Tibial nerve (tissue), 4 donors: ENCODE results near the gene DCAF10. TPM values are rescaled to one million over a fixed set of nuclear protein-coding genes. Genes with fewer than 3 reads are reported as not detected.

Experiments used
- DNase-seq, 2 donors: peaks; one replicate each; pipeline ENCODE4 v3.0.0-alpha.2; 2019; ENCODE audit warnings: low spot score in 2 of 2
- H3K27ac ChIP-seq, 4 donors: fragments of 200-600 bp; sonication (generic) in 3 of 4; one replicate each; pipeline ENCODE4 v1.5.1; 2017 to 2019; ENCODE audit warnings: mild to moderate bottlenecking in 1 of 4
- H3K27me3 ChIP-seq, 2 donors: fragments of 200-600 bp; sonication (generic) in 1 of 2; one replicate each; pipeline versions ENCODE4 v1.5.1 to v1.6.0; 2017 to 2019
- H3K36me3 ChIP-seq, 3 donors: fragments of 200-600 bp; sonication (generic); one replicate each; pipeline ENCODE4 v1.5.1; 2018 to 2019
- H3K4me1 ChIP-seq, 4 donors: fragments of 200-600 bp; sonication (generic) in 3 of 4; one replicate each; pipeline ENCODE4 v1.5.1; 2017 to 2019
- H3K4me3 ChIP-seq, 4 donors: fragments of 200-600 bp; sonication (generic) in 3 of 4; one replicate each; pipeline ENCODE4 v1.5.1; 2017 to 2019; ENCODE audit warnings: mild to moderate bottlenecking in 1 of 4, moderate library complexity in 1 of 4
- H3K9me3 ChIP-seq, 4 donors: fragments of 200-600 bp; sonication (generic) in 3 of 4; one replicate each; pipeline ENCODE4 v1.5.1; 2017 to 2019
- EP300 ChIP-seq, 2 donors: sonication (generic); formaldehyde crosslinking; IDR thresholded peaks; one replicate each; pipeline ENCODE4 v1.6.1; 2017; ENCODE audit warnings: antibody characterized with exemption in 2 of 2, mild to moderate bottlenecking in 1 of 2
- POLR2A ChIP-seq, 2 donors: fragments of 450-650 bp; IDR thresholded peaks; one replicate each; pipeline ENCODE4 v1.6.1; 2017; ENCODE audit warnings: antibody characterized with exemption in 2 of 2, mild to moderate bottlenecking in 2 of 2, moderate library complexity in 2 of 2
- WGBS, 2 donors: methylation state at CpG; one replicate each; pipeline ENCODE4 v1.1.5; 2018; 5-methylcytosine and 5-hydroxymethylcytosine counted together
- total RNA-seq, 4 donors: library from RNA; depleted of rRNA; stranded (reverse); fragments of >200 nt; gene quantifications; one replicate each; pipeline ENCODE4 v1.1.0, GENCODE V29; 2016
- TF ChIP-seq, protein P1 (sequence below), 5 experiments: fragments of 200-600 bp in 3 of 5; fragments of 450-650 bp in 2 of 5; sonication (generic) in 3 of 5; IDR thresholded peaks; one replicate each; pipeline ENCODE4 v1.5.1; 2016 to 2019; ENCODE audit warnings: antibody characterized with exemption in 5 of 5, mild to moderate bottlenecking in 3 of 5, moderate library complexity in 2 of 5

The DCAF10 gene
- total RNA-seq, 4 donors from 2014 or later = 18.6 to 31.4 (median 21.5) TPM

DNA sequence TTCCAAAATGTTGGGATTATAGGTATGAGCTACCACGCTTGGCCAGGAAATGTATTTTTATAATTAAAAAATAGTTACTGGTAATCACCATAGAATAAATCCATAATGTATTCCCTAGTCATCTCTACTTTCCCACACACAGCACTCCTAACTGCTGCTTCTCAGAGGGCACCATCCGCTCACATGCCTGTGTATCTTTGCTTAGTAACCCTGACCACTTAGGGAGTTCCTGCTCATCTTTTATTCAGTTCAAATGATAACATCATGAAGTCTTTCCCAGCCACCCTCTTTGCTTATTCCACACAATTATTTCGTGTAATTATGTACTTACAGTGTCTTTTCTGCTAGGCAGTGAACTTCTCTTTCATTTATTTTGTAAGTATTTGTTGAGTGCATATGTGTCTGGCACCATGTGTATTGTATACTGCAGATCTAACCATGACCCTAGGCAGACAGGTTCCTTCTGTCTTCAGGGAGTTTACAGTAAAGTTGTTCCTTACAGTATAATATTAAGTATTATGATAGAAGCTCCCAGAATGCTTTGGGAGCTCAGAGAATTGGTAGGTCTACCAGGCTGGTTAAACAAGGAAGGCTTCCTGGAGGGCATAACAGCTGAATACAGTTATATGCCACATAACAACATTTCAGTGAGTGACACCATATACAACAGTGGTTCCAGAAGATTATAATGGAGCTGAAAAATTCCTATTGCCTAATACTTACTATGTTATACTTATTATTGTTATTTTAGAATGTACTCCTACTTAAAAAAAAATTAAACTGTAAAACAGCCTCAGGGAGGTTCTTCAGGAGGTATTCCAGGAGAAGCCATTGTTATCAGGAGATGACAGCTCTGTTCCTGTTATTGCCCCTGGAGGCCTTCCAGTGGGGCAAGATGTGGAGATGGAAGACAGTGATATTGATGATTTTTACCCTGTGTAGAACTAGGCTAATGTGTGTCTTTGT is 39.2 kb downstream of the DCAF10 start:
- 94 to 98% methylated on average over 3 of the region's 3 CpGs for WGBS, 2 donors

DNA sequence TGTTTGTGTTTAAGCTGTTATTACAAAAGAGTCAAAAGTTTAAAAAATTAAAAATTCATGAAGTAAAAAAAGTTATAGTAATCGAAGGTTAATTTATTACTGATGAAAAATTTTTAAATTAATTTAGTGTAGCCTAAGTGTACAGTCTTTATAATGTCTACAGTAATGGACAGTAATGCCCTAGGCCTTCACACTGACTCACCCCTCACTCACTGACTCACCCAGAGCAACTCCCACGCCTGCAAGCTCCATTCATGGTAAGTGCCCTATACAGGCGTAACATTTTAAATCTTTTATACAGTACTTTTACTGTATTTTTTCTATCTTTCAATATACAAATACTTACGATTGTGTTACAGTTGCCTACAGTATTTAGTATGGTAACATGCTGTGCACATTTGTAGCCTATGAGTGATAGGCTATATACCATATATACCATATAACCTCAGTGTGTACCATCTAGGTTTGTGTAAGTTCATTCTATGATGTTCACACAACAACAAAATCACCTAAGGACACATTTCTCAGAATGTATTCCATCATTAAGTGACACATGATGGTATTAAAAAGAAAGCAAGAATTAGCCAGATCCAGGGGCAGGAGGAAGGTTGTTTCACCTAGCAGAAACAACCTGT is 40.1 kb downstream of the DCAF10 start:
- H3K9me3 ChIP-seq = no peaks in the 10 kb centered on the region
- DNase-seq = no peak
- no peaks in the 10 kb centered on the region for H3K4me1 ChIP-seq
- H3K27ac ChIP-seq = no peak overlapping the region
- WGBS, 2 donors = 60% methylated on average over 4 of the region's 4 CpGs
- TF ChIP-seq, protein P1, sequence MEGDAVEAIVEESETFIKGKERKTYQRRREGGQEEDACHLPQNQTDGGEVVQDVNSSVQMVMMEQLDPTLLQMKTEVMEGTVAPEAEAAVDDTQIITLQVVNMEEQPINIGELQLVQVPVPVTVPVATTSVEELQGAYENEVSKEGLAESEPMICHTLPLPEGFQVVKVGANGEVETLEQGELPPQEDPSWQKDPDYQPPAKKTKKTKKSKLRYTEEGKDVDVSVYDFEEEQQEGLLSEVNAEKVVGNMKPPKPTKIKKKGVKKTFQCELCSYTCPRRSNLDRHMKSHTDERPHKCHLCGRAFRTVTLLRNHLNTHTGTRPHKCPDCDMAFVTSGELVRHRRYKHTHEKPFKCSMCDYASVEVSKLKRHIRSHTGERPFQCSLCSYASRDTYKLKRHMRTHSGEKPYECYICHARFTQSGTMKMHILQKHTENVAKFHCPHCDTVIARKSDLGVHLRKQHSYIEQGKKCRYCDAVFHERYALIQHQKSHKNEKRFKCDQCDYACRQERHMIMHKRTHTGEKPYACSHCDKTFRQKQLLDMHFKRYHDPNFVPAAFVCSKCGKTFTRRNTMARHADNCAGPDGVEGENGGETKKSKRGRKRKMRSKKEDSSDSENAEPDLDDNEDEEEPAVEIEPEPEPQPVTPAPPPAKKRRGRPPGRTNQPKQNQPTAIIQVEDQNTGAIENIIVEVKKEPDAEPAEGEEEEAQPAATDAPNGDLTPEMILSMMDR (IDR thresholded peaks at IDR 0.05) = no peak
- TF ChIP-seq EP300 (IDR thresholded peaks at IDR 0.05) = no peak
- no peak for TF ChIP-seq POLR2A (IDR thresholded peaks at IDR 0.05)
- no peaks in the 10 kb centered on the region for H3K27me3 ChIP-seq
- H3K4me3 ChIP-seq = no peak overlapping the region
- H3K36me3 ChIP-seq = peaks cover 0 to 14% (median 0%) of the 10 kb centered on the region in 3 donors

More for the DNA sequence above, 39.2 kb downstream of the DCAF10 start:
- TF ChIP-seq POLR2A (IDR thresholded peaks at IDR 0.05) (no peak), EP300 (IDR thresholded peaks at IDR 0.05) (no peak)
- TF ChIP-seq, protein P1 (IDR thresholded peaks at IDR 0.05) = no peak
- Histone ChIP-seq H3K9me3 (no peaks in the 10 kb centered on the region), H3K4me3 (no peak overlapping the region), H3K36me3 (peaks cover 0 to 23% (median 0%) of the 10 kb centered on the region in 3 donors), H3K27me3 (no peaks in the 10 kb centered on the region), H3K27ac (no peak overlapping the region), H3K4me1 (no peaks in the 10 kb centered on the region)
- DNase-seq = no peak

DNA sequence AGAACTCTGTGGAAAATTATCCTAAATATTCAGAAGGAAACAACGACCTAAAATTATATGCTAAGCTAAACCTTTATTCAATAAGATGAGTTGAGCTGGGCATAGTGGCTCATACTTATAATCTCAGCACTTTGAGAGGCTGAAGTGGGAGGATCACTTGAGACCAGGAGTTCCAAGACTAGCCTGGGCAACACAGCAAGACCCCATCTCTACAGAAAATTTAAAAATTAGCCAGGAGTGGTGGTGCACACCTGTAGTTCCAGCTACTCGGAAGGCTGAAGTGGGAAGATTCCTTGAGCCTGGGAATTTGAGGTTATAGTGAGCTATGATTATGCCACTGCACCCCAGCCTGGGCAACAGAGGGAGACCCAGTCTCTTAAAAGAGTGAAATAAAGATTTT is 51.6 kb downstream of the DCAF10 start:
- no peaks in the 10 kb centered on the region for H3K9me3 ChIP-seq
- WGBS, 2 donors = 90 to 95% methylated on average over 2 of the region's 2 CpGs
- TF ChIP-seq, protein P1 (IDR thresholded peaks at IDR 0.05) = no peak
- no peak for TF ChIP-seq POLR2A (IDR thresholded peaks at IDR 0.05)
- no peak for TF ChIP-seq EP300 (IDR thresholded peaks at IDR 0.05)
- H3K4me3 ChIP-seq = no peak overlapping the region
- H3K4me1 ChIP-seq = no peaks in the 10 kb centered on the region
- no peak overlapping the region for H3K27ac ChIP-seq
- H3K36me3 ChIP-seq = peaks cover 0 to 35% (median 0%) of the 10 kb centered on the region in 3 donors
- DNase-seq = no peak
- no peaks in the 10 kb centered on the region for H3K27me3 ChIP-seq

DNA sequence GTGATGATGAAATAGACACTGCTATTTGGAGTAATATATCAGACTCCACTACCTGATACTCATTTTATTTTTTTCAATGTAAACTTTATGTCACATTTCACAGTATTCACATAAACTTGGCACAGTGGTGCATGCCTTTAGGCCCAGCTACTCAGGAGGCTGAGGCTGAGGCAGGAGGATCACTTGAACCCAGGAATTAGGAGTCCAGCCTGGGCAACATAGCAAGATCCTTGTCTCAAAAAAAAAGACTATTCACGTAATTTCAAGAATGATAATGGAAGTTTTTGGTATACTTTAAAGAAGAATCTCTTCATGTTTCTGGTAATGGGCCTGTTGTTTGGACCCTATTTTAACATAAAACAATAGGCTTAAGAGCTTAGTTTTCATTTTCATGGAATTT is 56.0 kb downstream of the DCAF10 start:
- H3K27me3 ChIP-seq = no peaks in the 10 kb centered on the region
- TF ChIP-seq, protein P1 (IDR thresholded peaks at IDR 0.05) = no peak
- no peak for TF ChIP-seq EP300 (IDR thresholded peaks at IDR 0.05)
- no peak for TF ChIP-seq POLR2A (IDR thresholded peaks at IDR 0.05)
- 91 to 97% methylated on average over 1 of the region's 1 CpG for WGBS, 2 donors
- peaks cover 0 to 61% (median 11%) of the 10 kb centered on the region in 3 donors for H3K36me3 ChIP-seq
- no peak overlapping the region for H3K27ac ChIP-seq
- H3K4me3 ChIP-seq = no peak overlapping the region
- no peaks in the 10 kb centered on the region for H3K4me1 ChIP-seq
- DNase-seq = no peak
- H3K9me3 ChIP-seq = no peaks in the 10 kb centered on the region

DNA sequence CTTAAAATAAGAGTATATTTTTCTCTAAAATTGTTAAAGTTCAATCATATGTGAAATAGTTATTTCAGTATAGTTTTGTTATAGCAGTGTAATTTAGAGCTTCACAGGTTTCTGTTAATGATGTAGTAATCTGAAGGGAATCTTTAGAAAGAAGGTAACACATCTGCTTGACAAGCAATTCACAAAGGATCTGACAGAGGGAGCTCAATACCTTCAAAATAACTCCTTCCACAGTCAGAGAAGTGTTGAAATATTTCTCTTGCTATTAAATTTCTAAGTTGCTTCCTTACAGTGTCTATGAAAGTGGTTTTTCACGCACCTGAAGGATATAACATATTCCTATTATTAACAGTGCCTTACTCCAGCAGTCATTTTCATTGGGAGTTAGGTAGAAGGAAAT is 58.4 kb downstream of the DCAF10 start:
- no peaks in the 10 kb centered on the region for H3K9me3 ChIP-seq
- H3K27ac ChIP-seq = no peak overlapping the region
- H3K36me3 ChIP-seq = peaks cover 0 to 74% (median 13%) of the 10 kb centered on the region in 3 donors
- TF ChIP-seq EP300 (IDR thresholded peaks at IDR 0.05) (no peak), POLR2A (IDR thresholded peaks at IDR 0.05) (no peak)
- TF ChIP-seq, protein P1 (IDR thresholded peaks at IDR 0.05) = no peak
- 92 to 95% methylated on average over 1 of the region's 1 CpG for WGBS, 2 donors
- H3K4me3 ChIP-seq = no peak overlapping the region
- DNase-seq = no peak
- no peaks in the 10 kb centered on the region for H3K27me3 ChIP-seq
- H3K4me1 ChIP-seq = no peaks in the 10 kb centered on the region
